HepG2 (cell line): ENCODE measurements around the gene CCDC33. TPM values are rescaled to one million over a fixed set of nuclear protein-coding genes. Genes with fewer than 3 reads are reported as not detected.

Source experiments
- ATAC-seq: fragments of 200-7000 bp; cut with Tn5 transposase; 3 replicates; pipeline ENCODE4 v1.9.1; 2020; ENCODE audit warnings: mild to moderate bottlenecking, moderate library complexity
- BruUV-seq: library from RNA; stranded (reverse); fragments of 400-500 nt; replicated peaks from 2 replicates; lab custom pipeline; 2021; lab: Mats Ljungman, UMichigan
- CTCF ChIA-PET: fragments of 300-600 bp; formaldehyde crosslinking; extraction: SDS; loops from one replicate; lab custom pipeline; 2021; ENCODE audit warnings: low total read pairs, inconsistent platforms, low intra/inter-chr PET ratio; lab: Yijun Ruan, JAX
- POLR2A ChIA-PET: fragments of 350-600 bp; sonication (Branson Sonifier 250); formaldehyde crosslinking; loops from one replicate; lab custom pipeline; 2020; ENCODE audit warnings: antibody characterized with exemption, inconsistent platforms; lab: Yijun Ruan, JAX
- DNase-seq: peaks from one replicate; pipeline ENCODE4 v3.0.0-alpha.2; 2015; ENCODE audit warnings: low spot score
- FAIRE-seq: peaks from 3 replicates; lab custom pipeline; 2011; peaks lifted over from hg19 to GRCh38; lab: Jason Lieb, UNC
- H2AFZ ChIP-seq: one replicate; pipeline ENCODE4 v1.6.1; 2011; ENCODE audit warnings: low read length, inconsistent platforms
- H3K27ac ChIP-seq: fragments of 300-600 bp; 3 replicates; pipeline ENCODE4 v1.8.0; 2011; ENCODE audit warnings: mixed run types, mild to moderate bottlenecking, mixed read lengths, low read length, inconsistent platforms; ENCODE audit not compliant: insufficient read depth; ENCODE audit errors: extremely low read length
- H3K27me3 ChIP-seq, 2 experiments: fragments of 200-600 bp in 1 of 2; 2 replicates in 1 of 2; 3 replicates in 1 of 2; pipeline versions ENCODE4 v1.6.0 to v1.8.0; 2011; ENCODE audit warnings: low read length in 2 of 2, mild to moderate bottlenecking in 2 of 2, moderate library complexity in 2 of 2, inconsistent platforms in 1 of 2; ENCODE audit not compliant: insufficient read depth in 2 of 2, control insufficient read depth in 1 of 2
- H3K36me3 ChIP-seq, 2 experiments: fragments of 200-600 bp in 1 of 2; replicated peaks in 1 of 2; 2 replicates in 1 of 2; 3 replicates in 1 of 2; pipeline versions ENCODE4 v1.5.1 to v1.8.0; 2011; ENCODE audit warnings: low read length in 2 of 2, inconsistent platforms in 1 of 2; ENCODE audit not compliant: insufficient read depth in 2 of 2, control insufficient read depth in 1 of 2
- H3K4me1 ChIP-seq: 2 replicates; pipeline ENCODE4 v1.5.1; 2012; ENCODE audit warnings: low read length, inconsistent platforms; ENCODE audit not compliant: insufficient read depth
- H3K4me2 ChIP-seq: 2 replicates; pipeline ENCODE4 v1.6.0; 2011; ENCODE audit warnings: low read depth, low read length, inconsistent platforms
- H3K4me3 ChIP-seq, 3 experiments: fragments of 200-600 bp in 1 of 3; sonication (generic), shearing (Covaris generic) in 1 of 3; replicated peaks in 1 of 3; 2 replicates each; pipeline ENCODE4 v1.5.1; 2011 to 2016; ENCODE audit warnings: low read length in 3 of 3, inconsistent platforms in 2 of 3, low read depth in 2 of 3, mild to moderate bottlenecking in 2 of 3, control low read depth in 1 of 3, mixed read lengths in 1 of 3; ENCODE audit not compliant: insufficient read depth in 1 of 3
- H3K79me2 ChIP-seq: one replicate; pipeline ENCODE4 v1.6.1; 2011; ENCODE audit warnings: low read length, inconsistent platforms; ENCODE audit not compliant: insufficient read depth
- H3K9ac ChIP-seq: 2 replicates; pipeline ENCODE4 v1.6.0; 2011; ENCODE audit warnings: mild to moderate bottlenecking, low read depth, low read length, inconsistent platforms; ENCODE audit not compliant: insufficient read depth
- H3K9me3 ChIP-seq: 2 replicates; pipeline ENCODE4 v1.5.1; 2012; ENCODE audit warnings: mild to moderate bottlenecking, low read length
- H4K20me1 ChIP-seq: 2 replicates; pipeline ENCODE4 v1.6.0; 2011; ENCODE audit warnings: inconsistent platforms, mild to moderate bottlenecking, low read length, moderate library complexity; ENCODE audit not compliant: insufficient read depth
- CBX2 ChIP-seq, 2 experiments: fragments of 200-600 bp in 1 of 2; sonication (generic); formaldehyde crosslinking in 1 of 2; IDR thresholded peaks; 2 replicates each; pipeline versions ENCODE4 v1.7.0 to v1.8.1; 2018 to 2022; ENCODE audit warnings: low read depth in 2 of 2, low read length in 1 of 2, mild to moderate bottlenecking in 1 of 2, missing genetic modification reagents in 1 of 2
- HMG20A ChIP-seq: IDR thresholded peaks from 2 replicates; pipeline ENCODE4 v1.6.1; 2016; ENCODE audit warnings: borderline replicate concordance
- REPIN1 ChIP-seq: sonication (generic); formaldehyde crosslinking; IDR thresholded peaks from 2 replicates; pipeline ENCODE4 v1.8.0; 2022; ENCODE audit warnings: missing genetic modification reagents, low read depth, mild to moderate bottlenecking, borderline replicate concordance
- REXO4 ChIP-seq: sonication (generic); formaldehyde crosslinking; IDR thresholded peaks from 2 replicates; pipeline ENCODE4 v1.8.0; 2022; ENCODE audit warnings: missing genetic modification reagents, mild to moderate bottlenecking, borderline replicate concordance
- ZBTB42 ChIP-seq: sonication (generic); formaldehyde crosslinking; IDR thresholded peaks from 2 replicates; pipeline ENCODE4 v1.5.0; 2020; ENCODE audit warnings: mild to moderate bottlenecking, missing genetic modification reagents
- ZNF329 ChIP-seq: sonication (generic); formaldehyde crosslinking; IDR thresholded peaks from 2 replicates; pipeline ENCODE4 v1.9.0; 2021; ENCODE audit warnings: low read depth, mild to moderate bottlenecking, missing genetic modification reagents
- ZNF629 ChIP-seq: sonication (generic); formaldehyde crosslinking; conservative IDR thresholded peaks from 2 replicates; pipeline ENCODE4 v1.5.0; 2020; ENCODE audit warnings: missing genetic modification reagents
- ZNF775 ChIP-seq: sonication (generic); formaldehyde crosslinking; IDR thresholded peaks from 2 replicates; pipeline ENCODE4 v1.4.0; 2020; ENCODE audit warnings: missing genetic modification reagents, mild to moderate bottlenecking, moderate library complexity, borderline replicate concordance
- WGBS: methylation state at CpG from one replicate; pipeline ENCODE4 v1.1.6; 2017; ENCODE audit warnings: low lambda C conversion rate; 5-methylcytosine and 5-hydroxymethylcytosine counted together
- in situ Hi-C: cut with HindIII; loops from 2 replicates; pipeline ENCODE4 v1.10.0; 2017; ENCODE audit warnings: low pct_unique_long_range_greater_than_20kb; ENCODE audit not compliant: extremely low pct_ligation_motif_present
- intact Hi-C: fragments of 100-400 bp; cut with micrococcal nuclease; formaldehyde crosslinking; loops from one replicate; pipeline ENCODE4 v1.10.0; 2022; ENCODE audit not compliant: unreplicated experiment
- polyA plus RNA-seq, 8 experiments: library from polyadenylated mRNA; depleted of rRNA in 3 of 8; stranded (reverse) in 7 of 8; unstranded in 1 of 8; fragments of >200 nt; fragmentation: Illumina TruSeq in 4 of 8; extraction: Trizol in 4 of 8; gene quantifications; 2 replicates each; pipeline versions ENCODE4 v1.2.1 to v1.2.3, GENCODE V29; 2011 to 2016; ENCODE audit warnings: low read depth in 4 of 8, missing spikeins in 1 of 8, mixed read lengths in 1 of 8; ENCODE audit not compliant: insufficient read depth in 1 of 8
- total RNA-seq, 5 experiments: library from RNA; depleted of rRNA; stranded (reverse); fragments of >200 nt; fragmentation: Illumina TruSeq; extraction: Trizol; gene quantifications; 2 replicates each; pipeline ENCODE4 v1.2.3, GENCODE V29; 2016; ENCODE audit warnings: low read depth in 1 of 5

The CCDC33 gene
- total and polyA plus RNA-seq, 2 of the 13 experiments (the other 11 are each of a cell fraction or from before 2014, with no cell fraction given) = 0.30 TPM; not detected in 1

- 0% methylated on average over 4 of the region's 8 CpGs for WGBS
- H3K27ac ChIP-seq = no peak overlapping the region
- in situ Hi-C loops (no loop called here), intact Hi-C loops (no loop called here)
- no peaks in the 10 kb centered on the region for H3K36me3 ChIP-seq
- peaks cover 1 to 34% of the 10 kb centered on the region in 2 experiments; a peak in 3 of 5 replicates for H3K27me3 ChIP-seq
- DNase-seq (no peak), ATAC-seq (no peak), FAIRE-seq (no peak)
- no peak overlapping the region for H2AFZ ChIP-seq
- H3K9ac ChIP-seq = no peak overlapping the region
- ChIA-PET POLR2A (no interaction called here), CTCF (no interaction called here)
- TF ChIP-seq HMG20A (CRISPR knock-in tag) (no peak), ZNF775 (no peak), REXO4 (no peak), ZBTB42 (CRISPR knock-in tag) (no peak), CBX2 (IDR thresholded peaks at IDR 0.05; ENCODE audit: low read depth, low read length) (no peak), CBX2 (CRISPR knock-in tag; IDR thresholded peaks at IDR 0.05; ENCODE audit: low read depth) (no peak), ZNF629 (CRISPR knock-in tag) (peak; percentile 72), REPIN1 (CRISPR knock-in tag) (no peak)
- H3K4me2 ChIP-seq = no peak overlapping the region
- no peaks in the 10 kb centered on the region for H3K79me2 ChIP-seq
- H3K4me1 ChIP-seq = no peaks in the 10 kb centered on the region
- no peak overlapping the region for H3K4me3 ChIP-seq
- no TSS peak for BruUV-seq
- no peaks in the 10 kb centered on the region for H4K20me1 ChIP-seq
- no peaks in the 10 kb centered on the region for H3K9me3 ChIP-seq
Measured at GRCh38 chr15:74281147-74282133, 45.3 kb downstream of the CCDC33 start.

GRCh38 chr15:74283368-74283767 lies 47.2 kb downstream of the CCDC33 start:
- POLR2A ChIA-PET = no interaction called here

More at GRCh38 chr15:74283368-74283767, 47.2 kb downstream of the CCDC33 start:
- Histone ChIP-seq H3K79me2 (no peaks in the 10 kb centered on the region), H3K4me1 (no peaks in the 10 kb centered on the region), H3K27me3 (peaks cover 1 to 34% of the 10 kb centered on the region in 2 experiments; a peak in 3 of 5 replicates), H3K4me2 (no peak overlapping the region), H3K36me3 (no peaks in the 10 kb centered on the region), H3K4me3 (no peak overlapping the region), H3K27ac (no peak overlapping the region), H3K9me3 (no peaks in the 10 kb centered on the region), H3K9ac (no peak overlapping the region), H2AFZ (no peak overlapping the region), H4K20me1 (no peaks in the 10 kb centered on the region)
- in situ Hi-C loops = no loop called here
- no peak for TF ChIP-seq ZNF329 (CRISPR knock-in tag)
- no peak for ATAC-seq
- no peak for DNase-seq
- CTCF ChIA-PET = no interaction called here
- no TSS peak for BruUV-seq
- intact Hi-C loops = no loop called here
- WGBS = 12% methylated on average over 6 of the region's 7 CpGs
- no peak for FAIRE-seq
